GM12891 (cell line): ENCODE measurements around the gene TSPAN2.

ENCODE experiments used
- DNase-seq: peaks from one replicate; pipeline ENCODE4 v3.0.0; 2011; ENCODE audit warnings: low spot score; ENCODE audit not compliant: insufficient read length
- FAIRE-seq: peaks from 2 replicates; lab custom pipeline; 2011; peaks lifted over from hg19 to GRCh38; lab: Jason Lieb, UNC
- PAX5 ChIP-seq: IDR thresholded peaks from 2 replicates; pipeline ENCODE4 v1.6.1; 2011; ENCODE audit warnings: low read length, moderate library complexity, mild to moderate bottlenecking; ENCODE audit not compliant: insufficient read depth, severe bottlenecking
- POLR2A ChIP-seq: IDR thresholded peaks from 2 replicates; pipeline ENCODE4 v1.6.1; 2011; ENCODE audit warnings: low read depth, low read length, control low read depth
- POLR2AphosphoS5 ChIP-seq: IDR thresholded peaks from 2 replicates; pipeline ENCODE4 v1.6.1; 2011; ENCODE audit warnings: low read depth, low read length, control low read depth
- POU2F2 ChIP-seq: IDR thresholded peaks from 2 replicates; pipeline ENCODE4 v1.6.1; 2011; ENCODE audit warnings: low read depth, mild to moderate bottlenecking, control low read depth, low read length, moderate library complexity
- SPI1 ChIP-seq: IDR thresholded peaks from 2 replicates; pipeline ENCODE4 v1.6.1; 2011; ENCODE audit warnings: low read depth, low read length, control low read depth
- TAF1 ChIP-seq: IDR thresholded peaks from 2 replicates; pipeline ENCODE4 v1.6.1; 2011; ENCODE audit warnings: low read depth, low read length, control low read depth

The TSPAN2 gene

GRCh38 chr1:115078708-115079107, 10.6 kb downstream of the TSPAN2 start:
- DNase-seq: no peak
- TF ChIP-seq TAF1 (no peak), POU2F2 (no peak), PAX5 (no peak), SPI1 (no peak), POLR2AphosphoS5 (no peak), POLR2A (no peak)
- FAIRE-seq: no peak

- DNase-seq: no peak
- TF ChIP-seq POLR2A (no peak), SPI1 (no peak), POU2F2 (no peak), PAX5 (no peak), TAF1 (no peak), POLR2AphosphoS5 (no peak)
- FAIRE-seq: no peak
These were observed 11.3 kb downstream of the TSPAN2 start for GRCh38 chr1:115077984-115078330.

- FAIRE-seq (no peak), DNase-seq (no peak)
- TF ChIP-seq POLR2AphosphoS5: no peak
These were observed 11.9 kb downstream of the TSPAN2 start for GRCh38 chr1:115077286-115077983.

GRCh38 chr1:115076384-115076915, 12.9 kb downstream of the TSPAN2 start:
- FAIRE-seq (no peak), DNase-seq (no peak)
- TF ChIP-seq POLR2A (no peak), POLR2AphosphoS5 (no peak)

- DNase-seq (no peak), FAIRE-seq (no peak)
- TF ChIP-seq POLR2A (no peak), POLR2AphosphoS5 (no peak), SPI1 (no peak), POU2F2 (no peak), TAF1 (no peak), PAX5 (no peak)
These were observed 14.3 kb downstream of the TSPAN2 start for GRCh38 chr1:115074839-115075534.

- DNase-seq (no peak), FAIRE-seq (no peak)
- no peak for TF ChIP-seq SPI1
- no peak for TF ChIP-seq POU2F2
- TF ChIP-seq POLR2AphosphoS5: no peak
- TF ChIP-seq TAF1: no peak
- no peak for TF ChIP-seq PAX5
These were observed 15.8 kb downstream of the TSPAN2 start for GRCh38 chr1:115073298-115074087.

DNA sequence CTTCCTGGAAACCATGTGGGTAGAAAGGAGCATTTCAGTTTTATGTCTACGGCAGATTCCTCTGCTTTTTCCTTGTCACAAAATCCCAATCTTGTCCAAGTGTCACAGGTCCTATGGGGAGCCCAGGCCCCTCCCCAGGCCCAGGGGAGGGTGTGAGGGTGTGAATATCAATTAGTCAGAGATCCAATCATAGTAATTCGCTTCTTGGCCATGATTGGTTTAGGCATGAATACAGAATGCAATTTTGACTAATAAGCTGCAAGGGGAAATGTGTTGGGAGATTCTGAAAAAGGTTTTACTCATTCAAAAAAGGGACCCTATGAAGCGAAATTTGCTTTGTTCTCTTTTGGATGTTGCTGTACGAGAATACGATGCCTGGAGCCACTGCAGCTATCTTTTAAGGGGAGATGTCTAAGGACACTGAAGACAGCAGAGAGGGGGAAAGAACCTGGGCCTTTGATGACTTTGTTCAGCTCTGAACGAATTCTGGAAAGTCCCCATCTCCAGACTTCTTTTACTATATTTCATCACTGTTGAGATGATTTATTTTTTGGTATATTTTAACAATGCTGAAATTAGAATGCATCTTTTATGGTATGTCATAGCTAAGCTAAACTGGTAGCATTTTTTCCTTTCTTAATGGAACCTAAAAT, 18.2 kb downstream of the TSPAN2 start:
- DNase-seq (no peak), FAIRE-seq (no peak)
- no peak for TF ChIP-seq POLR2AphosphoS5
- TF ChIP-seq POU2F2: no peak
- no peak for TF ChIP-seq TAF1
- TF ChIP-seq PAX5: no peak
- no peak for TF ChIP-seq SPI1
- TF ChIP-seq POLR2A: no peak

GRCh38 chr1:115069659-115070308, 19.5 kb downstream of the TSPAN2 start:
- FAIRE-seq (no peak), DNase-seq (no peak)
- TF ChIP-seq TAF1: no peak
